Stimulated activated CD4-positive, alpha-beta T cell treated with anti-CD3 and anti-CD28 coated beads, TNF-alpha, amount 100 ng/mL, for 4 hours (primary cell): ENCODE measurements around the gene FREM2.

ENCODE experiments used
- DNase-seq, 3 experiments: peaks; one replicate each; pipeline ENCODE4 v3.0.0-alpha.2; 2020; ENCODE audit warnings: low read depth in 3 of 3

The FREM2 gene, protein sequence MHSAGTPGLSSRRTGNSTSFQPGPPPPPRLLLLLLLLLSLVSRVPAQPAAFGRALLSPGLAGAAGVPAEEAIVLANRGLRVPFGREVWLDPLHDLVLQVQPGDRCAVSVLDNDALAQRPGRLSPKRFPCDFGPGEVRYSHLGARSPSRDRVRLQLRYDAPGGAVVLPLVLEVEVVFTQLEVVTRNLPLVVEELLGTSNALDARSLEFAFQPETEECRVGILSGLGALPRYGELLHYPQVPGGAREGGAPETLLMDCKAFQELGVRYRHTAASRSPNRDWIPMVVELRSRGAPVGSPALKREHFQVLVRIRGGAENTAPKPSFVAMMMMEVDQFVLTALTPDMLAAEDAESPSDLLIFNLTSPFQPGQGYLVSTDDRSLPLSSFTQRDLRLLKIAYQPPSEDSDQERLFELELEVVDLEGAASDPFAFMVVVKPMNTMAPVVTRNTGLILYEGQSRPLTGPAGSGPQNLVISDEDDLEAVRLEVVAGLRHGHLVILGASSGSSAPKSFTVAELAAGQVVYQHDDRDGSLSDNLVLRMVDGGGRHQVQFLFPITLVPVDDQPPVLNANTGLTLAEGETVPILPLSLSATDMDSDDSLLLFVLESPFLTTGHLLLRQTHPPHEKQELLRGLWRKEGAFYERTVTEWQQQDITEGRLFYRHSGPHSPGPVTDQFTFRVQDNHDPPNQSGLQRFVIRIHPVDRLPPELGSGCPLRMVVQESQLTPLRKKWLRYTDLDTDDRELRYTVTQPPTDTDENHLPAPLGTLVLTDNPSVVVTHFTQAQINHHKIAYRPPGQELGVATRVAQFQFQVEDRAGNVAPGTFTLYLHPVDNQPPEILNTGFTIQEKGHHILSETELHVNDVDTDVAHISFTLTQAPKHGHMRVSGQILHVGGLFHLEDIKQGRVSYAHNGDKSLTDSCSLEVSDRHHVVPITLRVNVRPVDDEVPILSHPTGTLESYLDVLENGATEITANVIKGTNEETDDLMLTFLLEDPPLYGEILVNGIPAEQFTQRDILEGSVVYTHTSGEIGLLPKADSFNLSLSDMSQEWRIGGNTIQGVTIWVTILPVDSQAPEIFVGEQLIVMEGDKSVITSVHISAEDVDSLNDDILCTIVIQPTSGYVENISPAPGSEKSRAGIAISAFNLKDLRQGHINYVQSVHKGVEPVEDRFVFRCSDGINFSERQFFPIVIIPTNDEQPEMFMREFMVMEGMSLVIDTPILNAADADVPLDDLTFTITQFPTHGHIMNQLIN (N-terminal part only)

DNA sequence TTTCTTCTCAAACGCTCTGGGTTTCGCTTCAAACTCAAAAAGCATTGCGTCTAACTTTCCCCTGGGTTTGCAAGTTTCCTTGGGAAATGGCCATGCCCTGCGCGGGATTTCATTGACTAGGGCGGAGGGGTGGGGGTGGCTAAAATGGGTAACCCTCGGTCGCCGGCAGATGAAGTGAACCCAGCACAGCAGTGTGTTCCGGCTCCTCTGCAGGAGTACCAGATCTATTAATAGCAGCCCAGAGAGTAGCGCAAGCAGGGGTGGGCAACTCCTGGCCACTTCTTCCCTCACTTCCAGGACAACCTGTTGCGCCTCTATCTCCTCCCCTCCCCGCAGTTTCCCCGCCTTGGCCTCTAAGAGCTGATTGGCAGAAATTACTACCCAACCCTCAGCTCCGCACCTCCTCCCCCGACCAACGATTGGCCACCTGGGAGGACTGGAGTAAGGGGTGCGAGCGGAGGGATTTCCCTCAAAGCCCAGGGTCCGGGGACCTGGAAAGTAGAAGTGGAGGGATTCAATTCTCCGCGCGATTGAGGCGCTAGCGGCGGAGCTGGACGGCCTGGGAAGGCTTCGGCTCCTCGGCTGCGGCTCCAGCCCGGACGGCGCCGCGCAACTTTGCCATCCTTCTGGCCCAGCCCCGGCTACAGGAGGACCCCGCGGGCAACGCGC, at the start of gene FREM2:
Gene FREM2 (plus strand): TSS at position 501 of the 669 bp plus-strand sequence. CDS start 268 bp downstream, outside the sequence.
- DNase-seq = no peak

DNA sequence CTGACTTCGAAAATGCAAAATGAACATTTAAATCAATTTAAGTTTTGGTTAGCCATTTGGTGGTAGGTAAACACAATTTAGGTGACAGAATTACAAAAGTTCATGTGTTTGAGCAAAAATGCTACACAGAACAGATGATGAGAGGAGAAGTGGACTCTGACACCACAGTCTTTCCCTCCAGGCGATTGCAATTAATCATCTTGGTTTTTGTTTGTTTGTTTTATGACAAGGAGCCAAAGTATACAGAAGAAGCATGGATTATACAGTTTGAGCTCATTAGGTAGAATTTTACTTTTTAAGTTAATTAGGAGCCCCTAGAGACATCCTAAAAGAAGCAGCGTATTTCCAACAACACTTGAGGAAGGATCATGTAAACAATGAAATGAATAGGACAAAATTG, 49.3 kb upstream of the FREM2 start:
- DNase-seq = no peak

DNA sequence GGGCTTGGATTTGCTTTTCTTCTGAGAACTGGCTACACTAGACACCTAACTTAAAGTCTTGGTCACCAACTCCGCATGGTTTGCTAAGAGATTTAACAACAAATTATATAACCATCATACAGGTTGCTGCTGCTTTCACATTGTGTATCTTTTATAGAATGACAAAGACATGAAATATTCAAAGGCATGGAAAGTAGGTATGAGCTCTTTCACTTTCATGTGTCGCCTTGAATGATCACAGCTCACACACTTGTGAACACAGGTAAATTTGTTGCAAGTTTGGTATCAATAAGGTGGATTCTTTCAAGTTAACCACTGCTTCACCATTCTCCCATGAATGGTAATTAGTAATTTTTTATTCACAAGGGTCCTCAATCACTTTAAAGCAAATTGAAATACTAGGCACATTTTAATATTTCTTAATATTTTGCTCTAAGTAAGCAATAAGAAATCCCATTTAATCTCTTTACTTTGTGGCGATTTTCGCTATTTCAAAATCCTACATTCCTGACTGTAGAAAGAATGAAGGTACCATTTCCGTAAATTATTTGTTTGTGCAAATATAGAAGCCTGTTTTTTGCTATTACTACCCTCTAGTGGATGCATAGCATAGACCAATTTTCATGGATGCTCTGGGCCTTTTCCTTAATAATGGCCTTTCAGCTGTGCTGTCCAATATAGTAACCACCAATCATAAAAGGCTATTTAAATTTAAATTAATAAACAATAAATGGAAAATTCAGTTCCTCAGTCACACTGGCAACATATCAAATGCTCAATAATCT, 45.5 kb upstream of the FREM2 start:
- no peak for DNase-seq

DNA sequence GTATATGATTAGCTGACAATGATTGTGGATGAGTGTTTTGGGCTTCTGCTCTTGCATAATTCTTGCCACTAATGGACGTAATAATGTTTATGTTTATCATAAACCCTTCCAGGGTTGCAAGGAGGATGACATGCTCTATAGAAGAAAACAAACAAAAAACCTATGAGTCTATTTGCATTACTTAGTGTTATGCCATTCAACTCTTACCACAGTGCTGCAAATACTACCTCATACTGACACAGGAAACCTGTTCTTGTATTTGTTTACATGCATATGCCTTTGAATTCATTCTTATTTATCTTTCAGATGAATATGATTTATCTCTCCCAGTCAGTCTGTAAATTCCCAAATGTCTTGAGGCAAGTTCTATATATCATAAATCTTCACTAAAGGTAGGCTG, 39.6 kb upstream of the FREM2 start:
- no peak for DNase-seq

DNA sequence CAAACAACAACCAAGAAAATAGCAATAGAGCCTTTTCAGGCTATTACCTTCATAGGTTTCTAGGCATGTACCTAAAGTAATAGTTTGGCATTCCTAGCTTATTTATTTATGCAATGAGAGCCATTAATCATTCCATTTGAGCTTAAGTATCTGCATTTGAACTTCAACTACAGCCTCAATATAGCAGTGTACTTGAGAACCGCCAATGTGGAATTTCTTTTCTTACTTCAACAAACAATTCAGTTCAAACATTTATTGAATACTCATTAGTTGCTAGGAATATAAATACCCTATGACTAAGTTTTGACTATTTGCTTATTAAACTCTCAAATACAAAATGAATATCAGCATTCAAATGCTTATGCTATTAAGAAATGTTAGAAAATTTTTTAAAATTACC, 38.0 kb upstream of the FREM2 start:
- DNase-seq = no peak

DNA sequence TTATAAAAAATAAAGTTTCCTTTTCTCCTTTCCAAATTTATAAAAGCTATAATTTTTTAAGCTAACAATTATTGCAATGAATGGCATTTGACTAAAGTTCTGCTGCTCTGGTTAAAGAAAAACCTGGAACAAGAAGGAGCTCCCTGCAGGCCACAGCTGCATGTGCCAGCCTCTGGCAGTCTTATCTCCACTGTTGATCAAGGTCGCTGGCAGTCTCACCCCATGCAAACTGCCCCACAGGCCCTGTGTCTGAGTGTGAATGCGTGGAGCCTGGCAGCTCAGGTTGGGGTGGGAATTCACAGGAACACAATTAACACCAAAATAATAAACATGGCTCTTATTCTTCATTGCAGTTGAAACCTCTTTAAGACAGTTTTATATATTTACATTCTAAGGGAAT, 30.2 kb upstream of the FREM2 start:
- no peak for DNase-seq

DNA sequence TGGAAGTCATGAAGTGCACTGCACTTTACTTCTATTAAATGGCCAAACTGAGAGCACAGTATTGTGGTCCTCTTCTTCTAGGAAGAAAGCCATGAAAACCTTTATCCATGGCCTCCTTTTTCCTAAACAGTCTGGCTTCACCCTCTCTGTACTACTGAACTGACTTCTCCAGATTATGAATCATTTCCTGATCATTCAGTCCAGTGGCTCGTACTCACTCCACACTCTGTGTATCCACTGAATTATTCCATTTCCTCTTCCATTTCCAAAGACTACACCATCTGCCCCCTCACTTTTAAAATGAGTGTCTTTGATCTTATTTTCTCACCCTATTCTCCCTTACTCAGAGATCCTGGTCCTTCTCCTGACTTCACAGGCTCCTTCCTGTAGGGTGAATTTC, 29.7 kb upstream of the FREM2 start:
- no peak for DNase-seq

DNA sequence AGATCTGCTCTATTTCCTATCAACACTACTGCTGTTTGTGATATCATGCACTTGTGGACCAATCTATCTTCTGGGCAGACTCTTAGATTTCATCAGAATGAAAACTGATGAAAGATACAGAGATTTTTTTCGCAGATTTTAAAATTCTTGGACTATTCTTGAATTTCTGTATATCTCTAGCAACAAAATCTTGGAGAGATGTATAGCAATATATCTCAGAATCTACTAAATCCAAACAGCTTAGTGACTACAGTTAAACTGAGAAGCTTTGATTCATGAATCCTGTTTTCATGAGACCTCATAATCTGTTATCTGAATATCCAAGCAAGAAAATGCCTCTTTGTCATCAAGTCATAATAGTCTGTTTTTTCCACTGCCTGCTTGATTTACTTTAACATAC, 28.0 kb upstream of the FREM2 start:
- no peak for DNase-seq

DNA sequence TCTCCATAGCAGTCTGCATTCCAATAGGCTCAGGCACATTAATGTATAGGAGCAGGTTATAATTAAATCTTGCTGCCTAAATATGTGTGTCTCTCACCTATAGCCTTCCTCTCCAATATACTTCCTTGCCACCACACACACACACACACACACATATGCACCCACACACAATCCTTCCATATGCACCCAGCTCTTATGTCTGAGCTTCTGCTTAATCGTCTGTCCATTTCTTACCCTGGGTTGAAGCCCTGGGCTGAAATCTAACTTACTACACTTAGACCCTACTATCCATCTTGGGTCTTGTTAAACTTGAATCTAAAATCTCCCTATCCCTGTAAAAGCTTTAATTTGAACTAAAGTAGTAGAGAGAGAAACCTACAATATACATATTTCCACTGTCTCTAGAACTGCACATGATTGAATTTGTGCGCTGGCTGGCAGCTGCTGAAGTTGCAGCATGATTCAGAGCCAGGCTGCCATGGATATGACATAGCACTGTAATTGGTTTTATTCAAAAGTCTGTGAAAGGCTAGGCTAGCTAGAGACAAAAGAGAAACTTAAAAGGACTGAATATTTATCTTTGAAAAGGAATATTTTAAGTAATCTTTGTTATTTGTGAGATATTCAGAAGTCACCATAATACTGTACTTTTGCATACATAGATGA, 25.7 kb upstream of the FREM2 start:
- DNase-seq = no peak

DNA sequence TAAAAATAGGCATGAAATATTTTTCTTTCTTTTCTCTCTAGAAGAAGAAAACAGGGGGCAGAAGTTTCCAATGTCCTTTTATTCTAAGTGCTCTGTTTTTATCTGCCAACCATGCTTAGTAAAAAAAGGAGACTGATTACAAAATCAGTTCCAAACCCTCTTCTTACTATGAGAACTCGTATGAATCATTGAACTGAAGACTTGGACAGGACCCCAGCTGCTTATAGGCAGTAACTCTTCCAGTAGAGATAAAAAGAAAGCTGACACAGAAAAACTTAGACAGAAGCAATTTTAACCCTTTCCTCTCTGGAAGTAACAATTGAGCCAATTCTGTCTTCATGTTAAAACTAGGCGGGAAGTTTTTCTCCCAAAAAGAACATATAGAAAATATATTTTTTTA, 24.5 kb upstream of the FREM2 start:
- no peak for DNase-seq

DNA sequence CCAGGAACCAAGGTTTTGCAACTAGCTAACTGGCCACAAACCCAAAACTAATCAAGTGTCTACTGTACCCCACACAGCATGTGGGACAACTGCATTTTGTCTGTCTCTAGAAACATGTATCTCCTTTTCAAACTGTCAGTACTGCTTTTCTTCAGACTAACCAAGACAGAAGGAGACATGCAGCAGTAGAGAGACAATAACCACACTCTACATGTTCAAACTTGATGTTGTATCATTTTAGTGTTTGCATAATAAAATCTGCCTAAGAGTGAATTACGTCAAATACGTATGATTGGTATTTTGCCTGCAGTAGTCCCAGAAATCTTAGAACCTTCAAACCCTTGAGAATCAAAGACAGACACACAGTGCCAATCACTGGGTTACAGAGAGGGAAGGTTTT, 22.0 kb upstream of the FREM2 start:
- DNase-seq = no peak

DNA sequence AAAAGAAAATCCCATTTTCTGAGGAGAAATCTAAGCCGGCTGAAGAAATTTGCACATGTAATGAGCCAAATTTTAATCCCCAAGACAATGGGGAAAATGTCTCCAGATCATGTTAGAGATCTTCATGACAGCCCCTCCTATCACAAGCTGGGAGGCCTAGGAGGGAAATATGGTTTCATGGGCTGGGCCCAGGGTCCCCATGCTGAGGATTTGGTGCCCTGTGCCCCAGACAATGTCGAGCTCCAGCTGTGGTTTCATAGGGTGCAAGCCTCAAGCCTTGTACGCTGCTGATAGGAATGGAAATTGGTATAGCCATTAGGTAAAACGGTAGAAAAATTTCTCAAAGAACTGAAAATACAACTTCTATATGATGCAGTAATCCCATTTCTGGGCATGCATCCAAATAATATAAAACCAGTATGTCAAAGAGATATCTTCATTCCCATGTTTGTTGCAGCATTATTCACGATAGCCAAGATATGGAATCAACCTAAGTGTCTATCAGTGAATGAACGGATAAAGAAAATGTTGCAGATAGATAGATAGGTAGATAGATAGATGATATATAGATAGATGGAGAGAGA, 19.3 kb upstream of the FREM2 start:
- no peak for DNase-seq

DNA sequence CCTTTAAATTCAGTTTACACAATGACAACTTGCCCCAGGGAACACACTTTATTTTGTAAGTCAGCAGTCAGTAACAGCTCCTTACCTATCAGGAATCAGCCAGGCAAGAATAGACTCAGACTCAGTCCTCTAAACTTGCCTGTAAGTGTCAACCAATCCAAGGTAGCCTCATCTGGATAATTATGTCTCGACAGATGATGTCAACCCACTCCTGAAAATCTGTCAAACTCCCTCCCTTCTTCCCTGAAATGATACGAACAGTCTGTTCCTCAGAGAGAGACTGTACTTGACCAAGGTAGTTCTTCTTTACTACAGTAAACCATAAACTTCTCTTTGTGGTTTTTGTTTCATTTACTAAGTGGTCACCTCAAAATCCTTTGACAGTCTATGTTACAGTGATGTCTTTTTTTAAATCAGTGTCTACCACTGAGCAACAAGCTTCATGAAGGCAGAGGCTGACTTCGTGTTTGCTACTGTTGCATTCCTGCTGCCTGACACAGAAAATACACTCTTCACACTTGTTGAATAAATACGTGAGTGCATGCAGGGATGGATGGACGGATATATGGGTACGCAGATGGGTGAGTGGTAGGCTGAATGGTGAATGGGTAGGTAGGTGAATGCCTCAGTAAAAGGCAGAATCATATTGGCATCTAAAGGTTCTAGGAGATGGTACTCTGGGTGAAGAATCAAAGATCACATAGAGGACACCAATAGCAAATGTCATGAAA, 17.5 kb upstream of the FREM2 start:
- DNase-seq = no peak

DNA sequence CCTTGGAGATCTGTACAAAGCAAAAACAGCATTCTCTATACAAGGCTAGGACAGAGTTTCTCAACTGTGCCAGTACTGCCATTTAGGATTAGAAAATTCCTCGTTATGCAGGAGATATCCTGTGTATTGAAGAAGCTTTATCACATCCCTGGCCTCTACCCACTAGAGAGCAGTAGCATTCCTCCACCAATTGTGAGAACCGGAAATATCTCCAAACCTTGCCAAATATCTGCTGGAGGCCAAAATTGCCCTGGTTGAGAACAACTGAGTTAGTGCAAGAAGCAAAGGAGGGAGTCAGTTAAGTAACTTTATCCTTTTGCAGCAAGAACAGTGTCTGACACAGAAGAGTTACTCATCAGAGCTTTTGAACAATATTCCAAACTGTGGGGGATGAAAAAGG, 16.2 kb upstream of the FREM2 start:
- no peak for DNase-seq

DNA sequence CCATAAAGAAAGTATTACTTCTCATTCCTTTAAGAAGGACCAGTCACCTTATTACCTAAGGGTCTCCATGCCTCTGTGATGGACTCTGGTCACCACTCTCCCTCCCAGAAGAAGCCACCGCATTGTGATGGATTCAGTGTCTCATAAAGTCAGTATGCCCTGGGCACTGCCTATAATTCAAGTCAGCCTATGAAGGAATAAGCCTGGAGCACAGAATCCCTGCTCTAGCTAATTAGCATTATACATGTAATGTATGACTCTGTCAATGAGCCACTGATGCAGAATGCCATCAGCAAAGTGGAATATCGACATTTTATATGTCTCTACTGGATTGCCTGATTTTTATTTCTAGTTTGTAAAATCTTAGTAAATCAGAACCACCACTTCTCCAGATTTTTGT, 14.9 kb upstream of the FREM2 start:
- no peak for DNase-seq

DNA sequence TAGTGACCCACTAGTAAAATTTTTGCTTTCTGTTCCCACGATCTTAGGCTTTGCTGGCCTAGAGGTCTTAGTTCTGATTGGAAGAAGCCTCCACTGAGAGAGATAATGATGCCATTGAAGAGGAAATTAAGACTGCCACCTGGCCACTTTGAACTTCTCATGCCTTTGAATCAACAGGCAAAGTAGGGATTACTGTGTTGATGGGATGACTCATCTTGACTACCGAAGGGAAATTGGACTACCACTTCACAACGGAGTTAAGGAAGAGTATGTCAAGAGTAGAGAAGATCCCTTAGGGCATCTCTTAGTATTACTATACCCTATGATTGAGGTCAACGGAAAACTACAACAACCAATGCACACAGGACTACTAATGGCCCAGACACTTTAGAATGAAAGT, 12.7 kb upstream of the FREM2 start:
- DNase-seq = no peak

DNA sequence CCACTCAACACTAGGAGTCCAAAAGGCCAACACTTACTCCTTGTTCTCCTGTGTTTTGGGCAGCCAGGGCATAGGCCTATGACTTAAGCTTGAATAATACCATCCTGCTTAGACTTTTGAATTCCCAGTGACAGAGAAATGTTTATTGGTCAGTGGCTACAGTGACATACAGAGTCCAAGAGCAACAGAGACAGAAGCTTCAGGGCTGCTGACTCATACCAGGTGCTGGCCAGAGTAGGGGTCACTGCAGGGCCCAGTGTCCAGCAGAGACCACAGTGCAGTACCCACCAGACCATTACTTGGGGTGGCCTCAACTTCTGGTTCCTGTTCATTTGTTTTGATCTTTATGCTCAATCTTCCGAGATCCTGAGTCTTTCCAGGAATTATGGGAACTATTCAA, 6.0 kb upstream of the FREM2 start:
- no peak for DNase-seq

DNA sequence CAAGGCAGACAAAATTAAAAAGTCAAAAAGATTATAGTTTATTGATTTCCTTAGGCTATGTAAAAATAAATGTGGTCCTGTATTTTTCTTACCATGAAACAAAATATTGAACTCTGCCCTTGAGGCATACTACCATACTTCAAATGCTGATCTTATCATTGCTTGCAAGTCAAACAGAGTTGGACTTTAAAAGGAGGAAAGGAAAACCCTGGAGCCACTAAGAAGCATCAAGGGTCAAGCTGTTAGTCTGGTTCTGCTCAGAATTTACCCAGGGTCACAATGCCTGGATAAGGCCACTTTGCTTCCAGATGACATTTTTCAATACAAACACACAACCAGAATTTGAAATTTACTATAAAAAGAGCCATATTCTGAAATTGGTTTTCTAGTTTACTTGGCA, 2.2 kb upstream of the FREM2 start:
- no peak for DNase-seq

DNA sequence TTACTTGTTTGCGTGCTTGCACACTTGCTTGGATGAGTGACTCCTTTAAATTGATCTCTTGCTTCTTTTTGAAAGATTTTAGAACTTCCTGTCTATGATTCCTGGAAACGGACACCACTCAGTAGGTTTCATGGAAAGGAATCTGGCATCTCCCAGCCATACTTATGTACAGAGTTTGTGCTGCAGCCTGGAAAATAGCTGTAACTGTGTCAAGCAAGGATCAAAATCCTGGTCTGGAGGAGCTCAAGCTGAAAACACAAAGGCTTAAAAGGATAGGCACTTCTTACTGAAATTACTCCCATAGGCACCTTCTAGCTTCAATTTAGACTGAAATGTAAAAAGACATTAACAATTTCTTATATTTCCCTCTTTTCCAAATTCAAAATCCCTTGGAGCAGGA, 1.4 kb upstream of the FREM2 start:
- no peak for DNase-seq
